K562 (cell line): ENCODE results near the gene CNRIP1. TPM values are rescaled to one million over a fixed set of nuclear protein-coding genes. Genes with fewer than 3 reads are reported as not detected.
A peak's percentile ranks its signal among the peaks of the same experiment; 100 is the strongest.

Source experiments
- ASH1L ChIP-seq: fragments of 450-650 bp; IDR thresholded peaks from 2 replicates; pipeline ENCODE4 v1.6.1; 2018; ENCODE audit warnings: borderline replicate concordance, mild to moderate bottlenecking, low read depth; ENCODE audit not compliant: partially characterized antibody
- FOXA1 ChIP-seq: fragments of 450-650 bp; IDR thresholded peaks from 2 replicates; pipeline ENCODE4 v1.6.1; 2016; ENCODE audit warnings: mild to moderate bottlenecking, borderline replicate concordance
- HOXB6 ChIP-seq: fragments of 250-450 bp; sonication (Bioruptor Pico); IDR thresholded peaks from 2 replicates; pipeline ENCODE4 v1.5.1; 2022; ENCODE audit warnings: mild to moderate bottlenecking, borderline replicate concordance
- MEIS2 ChIP-seq: fragments of 450-650 bp; IDR thresholded peaks from 2 replicates; pipeline ENCODE4 v1.6.1; 2014; ENCODE audit warnings: mild to moderate bottlenecking; ENCODE audit not compliant: partially characterized antibody
- PYGO2 ChIP-seq: fragments of 450-650 bp; IDR thresholded peaks from 2 replicates; pipeline ENCODE4 v1.6.1; 2016; ENCODE audit warnings: mild to moderate bottlenecking, missing genetic modification characterization, moderate library complexity, missing compliant biosample characterization
- RFX5 ChIP-seq: IDR thresholded peaks from 2 replicates; pipeline ENCODE4 v1.6.1; 2011; ENCODE audit warnings: low read depth, mild to moderate bottlenecking, improper control_type of control experiment, low read length
- ZBTB40 ChIP-seq, 2 experiments: fragments of 450-650 bp in 1 of 2; sonication (generic) in 1 of 2; formaldehyde crosslinking in 1 of 2; IDR thresholded peaks; 2 replicates each; pipeline versions ENCODE4 v1.7.1 to v1.9.0; 2016 to 2022; ENCODE audit warnings: inconsistent platforms in 1 of 2, mild to moderate bottlenecking in 1 of 2, missing genetic modification reagents in 1 of 2
- ZC3H11A ChIP-seq: IDR thresholded peaks from 2 replicates; pipeline ENCODE4 v1.6.1; 2012; ENCODE audit warnings: low read depth, low read length, improper control_type of control experiment
- ZEB2 ChIP-seq: fragments of 450-650 bp; IDR thresholded peaks from 2 replicates; pipeline ENCODE4 v1.6.1; 2016
- polyA plus RNA-seq, 8 experiments: library from polyadenylated mRNA; depleted of rRNA in 4 of 8; stranded (reverse) in 5 of 8; unstranded in 3 of 8; fragments of >200 nt; fragmentation: Nextera tagmentation in 2 of 8; fragmentation: Illumina TruSeq in 1 of 8; extraction: Ambion mirVana in 2 of 8; extraction: Trizol in 1 of 8; gene quantifications; 2 replicates each; pipeline versions ENCODE4 v1.2.1 to v1.2.3, GENCODE V29; 2011 to 2014; ENCODE audit warnings: inconsistent platforms in 1 of 8, missing spikeins in 1 of 8
- total RNA-seq, 7 experiments: library from RNA; depleted of rRNA in 6 of 7; stranded (reverse); fragments of >200 nt in 6 of 7; fragmentation: Illumina TruSeq in 2 of 7; extraction: Trizol in 2 of 7; gene quantifications; 2 replicates each; pipeline versions ENCODE4 v1.2.1 to v1.2.3, GENCODE V29; 2011 to 2021; ENCODE audit warnings: low replicate concordance in 1 of 7
- TF ChIP-seq, protein P1 (sequence below), 2 experiments: fragments of 450-650 bp; formaldehyde crosslinking in 1 of 2; IDR thresholded peaks; 2 replicates each; pipeline versions ENCODE4 v1.4.0 to v1.6.1; 2014 to 2020; ENCODE audit warnings: mild to moderate bottlenecking in 2 of 2, borderline replicate concordance in 1 of 2, low read depth in 1 of 2

CNRIP1 gene
- total and polyA plus RNA-seq, 9 of the 15 experiments (the other 6 are each of a cell fraction or from before 2014, with no cell fraction given) = 0.59 to 2.1 (median 1.5) TPM

- TF ChIP-seq ZEB2 (no peak), ASH1L (no peak), PYGO2 (no peak), RFX5 (0 out of 2 replicates have a peak, but pooled peaks have one; percentile 40), ZC3H11A (no peak), FOXA1 (no peak), HOXB6 (CRISPR knock-in tag) (no peak), ZBTB40 (IDR thresholded peaks at IDR 0.05) (peak; percentile 49; the same call in 1 of the 2 replicates), ZBTB40 (CRISPR knock-in tag; IDR thresholded peaks at IDR 0.05) (no peak), MEIS2 (no peak)
- TF ChIP-seq, protein P1, sequence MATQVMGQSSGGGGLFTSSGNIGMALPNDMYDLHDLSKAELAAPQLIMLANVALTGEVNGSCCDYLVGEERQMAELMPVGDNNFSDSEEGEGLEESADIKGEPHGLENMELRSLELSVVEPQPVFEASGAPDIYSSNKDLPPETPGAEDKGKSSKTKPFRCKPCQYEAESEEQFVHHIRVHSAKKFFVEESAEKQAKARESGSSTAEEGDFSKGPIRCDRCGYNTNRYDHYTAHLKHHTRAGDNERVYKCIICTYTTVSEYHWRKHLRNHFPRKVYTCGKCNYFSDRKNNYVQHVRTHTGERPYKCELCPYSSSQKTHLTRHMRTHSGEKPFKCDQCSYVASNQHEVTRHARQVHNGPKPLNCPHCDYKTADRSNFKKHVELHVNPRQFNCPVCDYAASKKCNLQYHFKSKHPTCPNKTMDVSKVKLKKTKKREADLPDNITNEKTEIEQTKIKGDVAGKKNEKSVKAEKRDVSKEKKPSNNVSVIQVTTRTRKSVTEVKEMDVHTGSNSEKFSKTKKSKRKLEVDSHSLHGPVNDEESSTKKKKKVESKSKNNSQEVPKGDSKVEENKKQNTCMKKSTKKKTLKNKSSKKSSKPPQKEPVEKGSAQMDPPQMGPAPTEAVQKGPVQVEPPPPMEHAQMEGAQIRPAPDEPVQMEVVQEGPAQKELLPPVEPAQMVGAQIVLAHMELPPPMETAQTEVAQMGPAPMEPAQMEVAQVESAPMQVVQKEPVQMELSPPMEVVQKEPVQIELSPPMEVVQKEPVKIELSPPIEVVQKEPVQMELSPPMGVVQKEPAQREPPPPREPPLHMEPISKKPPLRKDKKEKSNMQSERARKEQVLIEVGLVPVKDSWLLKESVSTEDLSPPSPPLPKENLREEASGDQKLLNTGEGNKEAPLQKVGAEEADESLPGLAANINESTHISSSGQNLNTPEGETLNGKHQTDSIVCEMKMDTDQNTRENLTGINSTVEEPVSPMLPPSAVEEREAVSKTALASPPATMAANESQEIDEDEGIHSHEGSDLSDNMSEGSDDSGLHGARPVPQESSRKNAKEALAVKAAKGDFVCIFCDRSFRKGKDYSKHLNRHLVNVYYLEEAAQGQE (IDR thresholded peaks at IDR 0.05; ENCODE audit: borderline replicate concordance) = no peak
- TF ChIP-seq, protein P1 (CRISPR knock-in tag; IDR thresholded peaks at IDR 0.05; ENCODE audit: low read depth) = no peak
These were observed 68.4 kb downstream of the CNRIP1 start (continued) for GRCh38 chr2:68251187-68251854.
